Uterus (tissue), 4 donors: ENCODE data around the gene MYOZ1. TPM values are rescaled to one million over a fixed set of nuclear protein-coding genes. Genes with fewer than 3 reads are reported as not detected.

Experiments used
- DNase-seq, 2 donors: peaks; one replicate each; pipeline ENCODE4 v3.0.0-alpha.2; 2019 to 2020
- H3K27ac ChIP-seq, 2 donors: fragments of 200-600 bp; sonication (generic); 1 replicate in 1 of 2; 2 replicates in 1 of 2; pipeline ENCODE4 v1.5.1; 2016 to 2018
- H3K27me3 ChIP-seq, 2 donors: fragments of 200-600 bp; sonication (generic); one replicate each; pipeline ENCODE4 v1.5.1; 2018 to 2019; ENCODE audit warnings: control low read depth in 1 of 2
- H3K36me3 ChIP-seq, 2 donors: fragments of 200-600 bp; sonication (generic); one replicate each; pipeline ENCODE4 v1.5.1; 2019; ENCODE audit warnings: control low read depth in 1 of 2
- H3K4me1 ChIP-seq, 2 donors: fragments of 200-600 bp; sonication (generic); one replicate each; pipeline ENCODE4 v1.5.1; 2018 to 2019; ENCODE audit warnings: control low read depth in 1 of 2
- H3K4me3 ChIP-seq, 2 donors: fragments of 200-600 bp; sonication (generic); 1 replicate in 1 of 2; 2 replicates in 1 of 2; pipeline ENCODE4 v1.5.1; 2018 to 2019; ENCODE audit warnings: mild to moderate bottlenecking in 1 of 2
- H3K9me3 ChIP-seq, 2 donors: fragments of 200-600 bp; sonication (generic); one replicate each; pipeline ENCODE4 v1.5.1; 2019; ENCODE audit warnings: control low read depth in 1 of 2
- CTCF ChIP-seq, 4 experiments: fragments of 200-600 bp in 2 of 4; fragments of 450-650 bp in 2 of 4; sonication (generic) in 2 of 4; IDR thresholded peaks; one replicate each; pipeline ENCODE4 v1.5.1; 2016 to 2019; ENCODE audit warnings: antibody characterized with exemption in 4 of 4, mild to moderate bottlenecking in 2 of 4, moderate library complexity in 1 of 4
- POLR2A ChIP-seq, 2 donors: fragments of 450-650 bp; IDR thresholded peaks; one replicate each; pipeline ENCODE4 v1.6.1; 2016; ENCODE audit warnings: antibody characterized with exemption in 2 of 2, mild to moderate bottlenecking in 1 of 2, moderate library complexity in 1 of 2
- intact Hi-C: fragments of 100-400 bp; cut with DNase I; formaldehyde crosslinking; loops from one replicate; pipeline ENCODE4 v1.15.1; 2023; ENCODE audit warnings: low total_unique reads
- total RNA-seq, 4 donors: library from RNA; depleted of rRNA in 3 of 4; stranded (reverse); fragments of >200 nt in 3 of 4; gene quantifications; one replicate each; pipeline versions ENCODE4 v1.1.0 to v1.2.4, GENCODE V29; 2014 to 2023
- donor health status: DM: yes; HTN: yes; CAD: no.

MYOZ1 gene
- total RNA-seq, 4 donors from 2014 or later = 1.6 to 1.7 TPM; not detected in 2

GRCh38 chr10:73649876-73650536, 8.7 kb upstream of the MYOZ1 start:
- H3K9me3 ChIP-seq = no peaks in the 10 kb centered on the region
- H3K36me3 ChIP-seq = no peaks in the 10 kb centered on the region
- intact Hi-C loops = no loop called here

GRCh38 chr10:73648975-73649829, 7.9 kb upstream of the MYOZ1 start:
- peaks cover 0 to 2% of the 10 kb centered on the region in 2 donors for H3K4me1 ChIP-seq
- no peak overlapping the region for H3K4me3 ChIP-seq
- TF ChIP-seq POLR2A (IDR thresholded peaks at IDR 0.05) = no peak
- no peak for TF ChIP-seq CTCF (IDR thresholded peaks at IDR 0.05)
- no peaks in the 10 kb centered on the region for H3K9me3 ChIP-seq
- peak overlapping the region in 1 of 2 donors; percentile 63 for H3K27ac ChIP-seq
- H3K36me3 ChIP-seq = no peaks in the 10 kb centered on the region
- no peaks in the 10 kb centered on the region for H3K27me3 ChIP-seq
- no peak for DNase-seq
- intact Hi-C loops = no loop called here

More at GRCh38 chr10:73649876-73650536, 8.7 kb upstream of the MYOZ1 start:
- TF ChIP-seq POLR2A (IDR thresholded peaks at IDR 0.05) (no peak), CTCF (IDR thresholded peaks at IDR 0.05) (no peak)
- Histone ChIP-seq H3K27ac (no peak overlapping the region), H3K27me3 (no peaks in the 10 kb centered on the region), H3K4me1 (peaks cover 0 to 2% of the 10 kb centered on the region in 2 donors), H3K4me3 (no peak overlapping the region)
- no peak for DNase-seq

GRCh38 chr10:73647875-73648651, 6.8 kb upstream of the MYOZ1 start:
- TF ChIP-seq CTCF (IDR thresholded peaks at IDR 0.05) (no peak), POLR2A (IDR thresholded peaks at IDR 0.05) (no peak)
- intact Hi-C loops = no loop called here
- Histone ChIP-seq H3K4me3 (peak overlapping the region; percentile 58 to 73), H3K4me1 (peaks cover 0 to 2% of the 10 kb centered on the region in 2 donors), H3K9me3 (no peaks in the 10 kb centered on the region), H3K27me3 (no peaks in the 10 kb centered on the region), H3K36me3 (no peaks in the 10 kb centered on the region), H3K27ac (peak overlapping the region; percentile 56 to 63)
- DNase-seq = no peak

- DNase-seq = peak; percentile 61 to 67
- Histone ChIP-seq H3K27me3 (no peaks in the 10 kb centered on the region), H3K9me3 (no peaks in the 10 kb centered on the region), H3K36me3 (no peaks in the 10 kb centered on the region), H3K4me1 (peaks cover 0 to 2% of the 10 kb centered on the region in 2 donors), H3K27ac (peak overlapping the region; percentile 56 to 63), H3K4me3 (peak overlapping the region; percentile 58 to 73)
- no peak for TF ChIP-seq CTCF (IDR thresholded peaks at IDR 0.05)
- intact Hi-C loops = no loop called here
These were observed 6.1 kb upstream of the MYOZ1 start for GRCh38 chr10:73647211-73647874.
